K562 (cell line): Measurements from ENCODE around the gene RABGAP1L. TPM values are rescaled to one million over a fixed set of nuclear protein-coding genes. Genes with fewer than 3 reads are reported as not detected.
A peak's percentile ranks its signal among the peaks of the same experiment; 100 is the strongest.

Source experiments
- ATAC-seq: fragments of 200-7000 bp; cut with Tn5 transposase; 3 replicates; pipeline ENCODE4 v1.9.1; 2020; ENCODE audit warnings: moderate library complexity
- BruUV-seq: library from RNA; stranded (reverse); fragments of 400-500 nt; replicated peaks from 2 replicates; lab custom pipeline; 2021; lab: Mats Ljungman, UMichigan
- CTCF ChIA-PET: fragments of 300-600 bp; formaldehyde crosslinking; extraction: SDS; loops from one replicate; lab custom pipeline; 2021; ENCODE audit warnings: low intra/inter-chr PET ratio; lab: Yijun Ruan, JAX
- POLR2A ChIA-PET: fragments of 300-600, 350-650 bp; sonication (Branson Sonifier 250); formaldehyde crosslinking; extraction: SDS; loops from one replicate; lab custom pipeline; 2021; ENCODE audit warnings: antibody characterized with exemption, inconsistent platforms; lab: Yijun Ruan, JAX
- DNase-seq, 4 experiments: peaks; one replicate each; pipeline versions ENCODE4 v3.0.0 to v3.0.0-alpha.2; 2011 to 2018; ENCODE audit warnings: low spot score in 3 of 4, mixed read lengths in 3 of 4; ENCODE audit errors: extremely low read depth in 1 of 4
- FAIRE-seq: peaks from 2 replicates; lab custom pipeline; 2011; peaks lifted over from hg19 to GRCh38; lab: Jason Lieb, UNC
- H2AFZ ChIP-seq: 2 replicates; pipeline ENCODE4 v1.6.0; 2011; ENCODE audit warnings: low read depth, low read length, control low read depth, inconsistent platforms
- H3K27ac ChIP-seq: fragments of 200-600 bp; 3 replicates; pipeline ENCODE4 v1.8.0; 2011; ENCODE audit warnings: low read depth, mild to moderate bottlenecking, control low read depth, inconsistent platforms, low read length, moderate library complexity, mixed read lengths; ENCODE audit errors: extremely low read depth
- H3K27me3 ChIP-seq, 2 experiments: fragments of 300-600 bp in 1 of 2; 2 replicates in 1 of 2; 3 replicates in 1 of 2; pipeline versions ENCODE4 v1.6.0 to v1.8.0; 2011; ENCODE audit warnings: inconsistent platforms in 2 of 2, low read length in 2 of 2, mild to moderate bottlenecking in 1 of 2, mixed read lengths in 1 of 2, moderate library complexity in 1 of 2; ENCODE audit not compliant: control insufficient read depth in 2 of 2, insufficient read depth in 2 of 2
- H3K36me3 ChIP-seq: fragments of 300-600 bp; 3 replicates; pipeline ENCODE4 v1.8.0; 2011; ENCODE audit warnings: mild to moderate bottlenecking, low read length, inconsistent platforms; ENCODE audit not compliant: control insufficient read depth, insufficient read depth
- H3K4me1 ChIP-seq, 2 experiments: fragments of 200-600 bp in 1 of 2; replicated peaks in 1 of 2; 2 replicates in 1 of 2; 3 replicates in 1 of 2; pipeline versions ENCODE4 v1.5.1 to v1.8.0; 2011; ENCODE audit warnings: inconsistent platforms in 2 of 2, low read length in 2 of 2, mild to moderate bottlenecking in 1 of 2, mixed read lengths in 1 of 2, moderate library complexity in 1 of 2; ENCODE audit not compliant: control insufficient read depth in 2 of 2, insufficient read depth in 2 of 2
- H3K4me2 ChIP-seq: 2 replicates; pipeline ENCODE4 v1.6.1; 2011; ENCODE audit warnings: low read length, control low read depth, inconsistent platforms, mixed read lengths; ENCODE audit not compliant: insufficient read depth
- H3K4me3 ChIP-seq: fragments of 200-600 bp; sonication (generic), shearing (Covaris generic); 2 replicates; pipeline ENCODE4 v1.5.1; 2016; ENCODE audit warnings: control low read depth, inconsistent platforms
- H3K79me2 ChIP-seq: fragments of 200-600 bp; 3 replicates; pipeline ENCODE4 v1.8.0; 2011; ENCODE audit warnings: low read length, inconsistent platforms; ENCODE audit not compliant: control insufficient read depth, insufficient read depth
- H3K9ac ChIP-seq, 2 experiments: 2 replicates each; pipeline versions ENCODE4 v1.6.0 to v1.6.1; 2011; ENCODE audit warnings: low read depth in 2 of 2, low read length in 2 of 2, control low read depth in 1 of 2, inconsistent platforms in 1 of 2, mild to moderate bottlenecking in 1 of 2, mixed read lengths in 1 of 2; ENCODE audit not compliant: insufficient read depth in 1 of 2
- H3K9me1 ChIP-seq: one replicate; pipeline ENCODE4 v1.6.0; 2011; ENCODE audit warnings: inconsistent platforms, mild to moderate bottlenecking, low read length, moderate library complexity; ENCODE audit not compliant: control insufficient read depth, insufficient read depth
- H3K9me3 ChIP-seq: replicated peaks from 2 replicates; pipeline ENCODE4 v1.5.1; 2011; ENCODE audit warnings: low read depth, low read length, inconsistent platforms; ENCODE audit not compliant: control insufficient read depth, insufficient read depth
- H4K20me1 ChIP-seq: replicated peaks from 2 replicates; pipeline ENCODE4 v1.6.1; 2011; ENCODE audit warnings: low read length, inconsistent platforms, mixed read lengths; ENCODE audit not compliant: control insufficient read depth, insufficient read depth
- CBFB ChIP-seq: sonication (generic); formaldehyde crosslinking; IDR thresholded peaks from 2 replicates; pipeline ENCODE4 v1.4.0; 2020; ENCODE audit warnings: mild to moderate bottlenecking, missing genetic modification reagents
- HNRNPH1 ChIP-seq: fragments of 200-400 bp; formaldehyde crosslinking; optimal IDR thresholded peaks from 2 replicates; pipeline ENCODE3; 2017; ENCODE audit warnings: low read depth, mild to moderate bottlenecking, low read length, moderate library complexity
- MEF2D ChIP-seq: conservative IDR thresholded peaks from 2 replicates; pipeline ENCODE4 v1.6.1; 2016; ENCODE audit warnings: low read depth, missing genetic modification characterization, missing compliant biosample characterization
- SIX5 ChIP-seq, 2 experiments: IDR thresholded peaks; 2 replicates each; pipeline ENCODE4 v1.6.1; 2011; ENCODE audit warnings: low read length in 2 of 2, borderline replicate concordance in 1 of 2, low read depth in 1 of 2, mild to moderate bottlenecking in 1 of 2, moderate library complexity in 1 of 2; ENCODE audit not compliant: insufficient read depth in 1 of 2
- VEZF1 ChIP-seq: fragments of 200-800 bp; sonication (Bioruptor generic); IDR thresholded peaks from 2 replicates; pipeline ENCODE4 v1.6.1; 2017; ENCODE audit warnings: missing genetic modification characterization, missing compliant biosample characterization
- ZNF408 ChIP-seq: fragments of 250-450 bp; sonication (Bioruptor Pico); IDR thresholded peaks from 2 replicates; pipeline ENCODE4 v1.4.0; 2020; ENCODE audit warnings: low read depth, mild to moderate bottlenecking, moderate library complexity
- WGBS: fragments of 100-300 bp; shearing (Covaris generic); methylation state at CpG from one replicate; pipeline ENCODE4 v1.1.6; 2016; ENCODE audit warnings: low coverage, mixed read lengths; ENCODE audit not compliant: insufficient coverage; ENCODE audit errors: missing lambda C conversion rate; 5-methylcytosine and 5-hydroxymethylcytosine counted together
- in situ Hi-C: fragments of 300-500 bp; cut with MboI; formaldehyde crosslinking; loops from 4 replicates; pipeline ENCODE4 v1.15.0; 2018; ENCODE audit warnings: inconsistent platforms, mixed read lengths
- intact Hi-C: fragments of 100-400 bp; cut with micrococcal nuclease; formaldehyde crosslinking; loops from 2 replicates; pipeline ENCODE4 v1.14.2; 2022
- polyA plus RNA-seq, 8 experiments: library from polyadenylated mRNA; depleted of rRNA in 4 of 8; stranded (reverse) in 5 of 8; unstranded in 3 of 8; fragments of >200 nt; fragmentation: Nextera tagmentation in 2 of 8; fragmentation: Illumina TruSeq in 1 of 8; extraction: Ambion mirVana in 2 of 8; extraction: Trizol in 1 of 8; gene quantifications; 2 replicates each; pipeline versions ENCODE4 v1.2.1 to v1.2.3, GENCODE V29; 2011 to 2014; ENCODE audit warnings: inconsistent platforms in 1 of 8, missing spikeins in 1 of 8
- total RNA-seq, 7 experiments: library from RNA; depleted of rRNA in 6 of 7; stranded (reverse); fragments of >200 nt in 6 of 7; fragmentation: Illumina TruSeq in 2 of 7; extraction: Trizol in 2 of 7; gene quantifications; 2 replicates each; pipeline versions ENCODE4 v1.2.1 to v1.2.3, GENCODE V29; 2011 to 2021; ENCODE audit warnings: low replicate concordance in 1 of 7

Gene RABGAP1L
- total and polyA plus RNA-seq, 9 of the 15 experiments (the other 6 are each of a cell fraction or from before 2014, with no cell fraction given): 16.5 to 44.9 (median 26.7) TPM

GRCh38 chr1:174152427-174152826 lies 6.9 kb upstream of the RABGAP1L start:
- no TSS peak for BruUV-seq
- Histone ChIP-seq H3K27ac (no peak overlapping the region), H3K9me3 (0 out of 2 replicates have a peak, but pooled peaks cover 2% of the 10 kb centered on the region), H4K20me1 (no peaks in the 10 kb centered on the region), H3K9ac (no peak overlapping the region), H3K27me3 (no peaks in the 10 kb centered on the region), H3K4me3 (no peak overlapping the region), H3K4me1 (peaks cover 8 to 24% of the 10 kb centered on the region in 2 experiments), H3K36me3 (no peaks in the 10 kb centered on the region), H3K4me2 (no peak overlapping the region), H3K79me2 (no peaks in the 10 kb centered on the region), H2AFZ (peak overlapping the region; percentile 14), H3K9me1 (no peaks in the 10 kb centered on the region)
- intact Hi-C loops: no loop called here
- ATAC-seq: peak; percentile 62
- POLR2A ChIA-PET: interaction anchor here (0.6 to 1.6 kb wide), 5 partner anchors 9 to 853 kb away, joined by 3 to 5 read pairs (median 3); no protein-coding TSS in a partner anchor
- peak in 2 of 4 experiments; percentile 32 to 36 for DNase-seq
- in situ Hi-C loops: no loop called here
- CTCF ChIA-PET: interaction anchor here (0.6 kb wide), 1 partner anchor 50 kb away, joined by 3 read pairs; no protein-coding TSS in a partner anchor
- WGBS: 21% methylated on average over 1 of the region's 1 CpG
- TF ChIP-seq CBFB (CRISPR knock-in tag) (no peak), HNRNPH1 (no peak), ZNF408 (no peak), MEF2D (no peak), VEZF1 (CRISPR knock-in tag) (peak; percentile 40; the same call in 1 of the 2 replicates), SIX5 (IDR thresholded peaks at IDR 0.05; ENCODE audit: borderline replicate concordance in 1 of 2, insufficient read depth in 1 of 2, low read depth in 1 of 2, low read length in 2 of 2) (no peak)
- FAIRE-seq: no peak
